Measurements from ENCODE around the gene ARHGEF16. TPM values are rescaled to one million over a fixed set of nuclear protein-coding genes. Genes with fewer than 3 reads are reported as not detected.
A peak's percentile ranks its signal among the peaks of the same experiment; 100 is the strongest.

ARHGEF16 gene
- total RNA-seq, 1 donor from 2014 or later: not detected

DNA sequence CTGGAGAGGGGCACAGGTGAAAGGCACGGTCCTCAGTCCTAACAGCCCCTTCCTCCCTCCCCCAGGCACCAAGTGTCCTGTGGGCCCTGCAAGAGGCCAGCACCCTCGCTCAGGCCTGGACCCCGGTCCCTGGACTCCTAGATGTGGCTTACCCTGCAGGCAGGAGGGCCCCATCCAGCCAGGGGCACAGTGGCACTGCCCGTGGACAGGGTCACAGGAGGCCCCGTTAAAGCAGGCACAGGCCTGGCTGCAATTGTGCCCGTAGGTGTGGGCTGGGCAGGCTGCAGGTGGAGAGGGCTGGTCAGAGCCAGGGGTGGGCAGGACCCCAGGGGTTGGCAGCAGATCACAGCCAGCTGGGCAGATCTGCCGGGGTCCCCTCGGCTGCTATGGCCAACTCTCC, 44.5 kb downstream of the ARHGEF16 start:
- TF ChIP-seq, protein P1, sequence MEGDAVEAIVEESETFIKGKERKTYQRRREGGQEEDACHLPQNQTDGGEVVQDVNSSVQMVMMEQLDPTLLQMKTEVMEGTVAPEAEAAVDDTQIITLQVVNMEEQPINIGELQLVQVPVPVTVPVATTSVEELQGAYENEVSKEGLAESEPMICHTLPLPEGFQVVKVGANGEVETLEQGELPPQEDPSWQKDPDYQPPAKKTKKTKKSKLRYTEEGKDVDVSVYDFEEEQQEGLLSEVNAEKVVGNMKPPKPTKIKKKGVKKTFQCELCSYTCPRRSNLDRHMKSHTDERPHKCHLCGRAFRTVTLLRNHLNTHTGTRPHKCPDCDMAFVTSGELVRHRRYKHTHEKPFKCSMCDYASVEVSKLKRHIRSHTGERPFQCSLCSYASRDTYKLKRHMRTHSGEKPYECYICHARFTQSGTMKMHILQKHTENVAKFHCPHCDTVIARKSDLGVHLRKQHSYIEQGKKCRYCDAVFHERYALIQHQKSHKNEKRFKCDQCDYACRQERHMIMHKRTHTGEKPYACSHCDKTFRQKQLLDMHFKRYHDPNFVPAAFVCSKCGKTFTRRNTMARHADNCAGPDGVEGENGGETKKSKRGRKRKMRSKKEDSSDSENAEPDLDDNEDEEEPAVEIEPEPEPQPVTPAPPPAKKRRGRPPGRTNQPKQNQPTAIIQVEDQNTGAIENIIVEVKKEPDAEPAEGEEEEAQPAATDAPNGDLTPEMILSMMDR (IDR thresholded peaks at IDR 0.05): no peak
- H3K27me3 ChIP-seq: no peaks in the 10 kb centered on the region
- intact Hi-C loops (cut with DNase I): no loop called here
- DNase-seq (ENCODE audit: low spot score in 2 of 2): no peak
- no peak overlapping the region for H3K27ac ChIP-seq
- H3K4me3 ChIP-seq: no peak overlapping the region
- peaks cover 4 to 10% of the 10 kb centered on the region in 2 donors for H3K4me1 ChIP-seq
- no peaks in the 10 kb centered on the region for H3K9me3 ChIP-seq
- H3K36me3 ChIP-seq: peaks cover 54 to 84% of the 10 kb centered on the region in 2 donors

DNA sequence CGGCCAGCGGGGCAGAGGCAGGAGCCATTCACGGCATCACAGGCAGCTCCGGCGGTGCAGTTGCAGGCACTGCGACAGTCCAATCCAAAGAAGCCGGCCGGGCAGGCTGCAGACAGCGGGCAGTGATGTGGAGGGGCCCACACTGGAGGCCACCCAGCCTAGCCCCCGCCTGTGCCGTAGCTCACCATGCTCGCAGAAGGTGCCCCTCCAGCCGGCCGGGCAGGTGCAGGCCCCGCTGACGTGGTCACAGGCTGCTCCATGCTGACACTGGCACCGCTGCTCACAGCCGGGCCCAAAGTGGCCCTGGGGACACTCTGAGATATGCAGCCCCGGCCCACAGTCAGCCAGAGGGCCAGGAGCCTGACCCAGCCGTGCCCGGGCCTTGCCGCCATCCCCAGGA, 45.1 kb downstream of the ARHGEF16 start:
- DNase-seq (ENCODE audit: low spot score in 2 of 2): no peak
- TF ChIP-seq, protein P1 (IDR thresholded peaks at IDR 0.05): no peak
- H3K27ac ChIP-seq: no peak overlapping the region
- H3K27me3 ChIP-seq: no peaks in the 10 kb centered on the region
- H3K36me3 ChIP-seq: peaks cover 55 to 78% of the 10 kb centered on the region in 2 donors
- peaks cover 7 to 11% of the 10 kb centered on the region in 2 donors for H3K4me1 ChIP-seq
- no peak overlapping the region for H3K4me3 ChIP-seq
- H3K9me3 ChIP-seq: no peaks in the 10 kb centered on the region
- intact Hi-C loops (cut with DNase I): no loop called here

DNA sequence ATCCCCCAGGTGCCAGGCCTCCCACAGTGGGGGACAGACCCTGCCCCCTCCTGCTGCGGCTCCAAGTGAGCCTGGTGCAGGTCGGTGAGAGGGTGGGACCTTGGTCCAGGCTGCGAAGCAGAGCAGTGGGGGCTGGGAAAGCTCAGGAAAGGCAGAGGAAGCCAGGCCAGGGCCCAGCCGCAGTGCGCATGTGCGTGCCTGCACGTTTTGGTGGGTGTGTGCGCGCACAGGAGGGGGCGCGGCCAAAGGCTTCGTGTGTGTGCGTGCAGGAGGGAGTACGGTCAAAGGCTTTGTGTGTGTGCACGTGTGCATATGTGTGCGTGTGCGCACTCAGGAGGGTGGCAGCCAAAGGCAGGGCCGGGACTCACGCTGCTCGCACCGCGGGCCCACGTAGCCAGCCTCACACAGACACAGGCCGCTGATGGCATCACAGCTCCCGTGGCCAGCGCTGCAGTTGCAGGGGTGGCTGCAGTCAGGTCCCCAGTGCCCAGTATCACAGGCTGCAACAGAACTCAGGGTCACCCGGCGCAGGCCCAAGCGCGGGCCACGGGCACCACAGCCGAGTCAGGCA, 45.9 kb downstream of the ARHGEF16 start:
- no peak overlapping the region for H3K27ac ChIP-seq
- DNase-seq (ENCODE audit: low spot score in 2 of 2): no peak
- intact Hi-C loops (cut with DNase I): no loop called here

DNA sequence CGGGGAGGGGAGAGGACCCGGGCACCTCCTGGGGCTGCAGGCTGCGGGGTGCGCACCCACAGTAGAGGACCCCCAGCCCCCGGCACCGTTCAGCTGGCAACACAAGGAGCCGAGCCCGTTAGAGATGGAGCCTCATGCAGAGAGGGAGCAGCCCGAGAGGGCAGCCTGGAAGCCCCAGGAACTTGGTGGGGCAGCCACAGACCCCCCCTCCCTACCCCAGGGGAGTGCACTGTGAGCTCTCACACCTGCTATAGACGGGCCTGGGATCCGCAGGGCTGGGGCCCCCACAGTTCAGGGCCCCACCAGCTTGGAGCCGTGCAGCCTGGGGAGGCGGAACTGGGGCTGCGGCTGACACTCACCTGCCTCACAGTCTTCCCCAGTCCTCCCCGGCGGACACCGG, 47.0 kb downstream of the ARHGEF16 start:
- no peak overlapping the region for H3K4me3 ChIP-seq
- H3K4me1 ChIP-seq: peaks cover 16 to 19% of the 10 kb centered on the region in 2 donors
- TF ChIP-seq, protein P1 (IDR thresholded peaks at IDR 0.05): no peak
- no peak for DNase-seq (ENCODE audit: low spot score in 2 of 2)
- intact Hi-C loops (cut with DNase I): no loop called here
- H3K36me3 ChIP-seq: peaks cover 58 to 82% of the 10 kb centered on the region in 2 donors
- H3K27ac ChIP-seq: no peak overlapping the region
- no peaks in the 10 kb centered on the region for H3K27me3 ChIP-seq
- no peaks in the 10 kb centered on the region for H3K9me3 ChIP-seq

More for the DNA sequence above, 45.9 kb downstream of the ARHGEF16 start:
- Histone ChIP-seq H3K4me3 (no peak overlapping the region), H3K36me3 (peaks cover 61 to 82% of the 10 kb centered on the region in 2 donors), H3K4me1 (peaks cover 15 to 19% of the 10 kb centered on the region in 2 donors), H3K27me3 (no peaks in the 10 kb centered on the region), H3K9me3 (no peaks in the 10 kb centered on the region)
- TF ChIP-seq, protein P1 (IDR thresholded peaks at IDR 0.05): no peak

DNA sequence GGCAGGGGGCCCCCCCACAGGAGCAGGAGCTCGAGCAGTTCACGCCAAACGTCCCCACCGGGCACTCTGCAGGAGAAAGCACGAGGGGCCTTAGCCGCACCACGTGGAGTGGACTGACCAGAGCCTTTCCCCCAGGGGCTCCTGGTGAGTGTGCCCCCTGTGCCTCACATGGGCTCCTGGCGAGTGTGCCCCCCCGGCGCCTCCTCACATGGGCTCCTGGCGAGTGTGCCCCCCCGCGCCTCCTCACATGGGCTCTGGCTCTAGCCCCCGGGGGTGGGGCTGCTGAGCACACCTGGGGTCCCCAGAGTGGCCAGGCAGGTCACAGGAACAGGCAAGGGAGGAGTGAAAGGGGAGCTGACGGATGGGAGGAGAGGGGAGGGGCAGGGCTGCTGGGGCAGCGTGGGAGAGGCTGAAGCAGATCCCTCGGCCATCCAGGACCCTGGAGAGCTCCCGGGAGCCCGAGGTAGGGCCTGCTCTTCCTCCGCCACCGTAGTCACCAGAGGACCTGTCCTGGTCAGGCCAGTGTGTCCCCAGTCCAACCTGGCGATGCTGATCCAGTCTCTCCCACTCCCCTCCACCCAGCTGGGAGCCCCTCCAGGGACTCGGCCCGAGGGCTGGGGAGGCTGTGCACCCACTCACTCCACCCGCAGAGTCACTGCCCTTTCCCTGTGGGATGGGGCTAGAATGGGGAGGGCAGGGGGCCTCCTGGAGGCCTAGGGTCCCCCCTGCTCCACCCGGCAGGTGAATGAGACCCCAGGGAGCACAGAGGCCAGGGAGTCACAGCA, 47.6 kb downstream of the ARHGEF16 start:
- peaks cover 16 to 19% of the 10 kb centered on the region in 2 donors for H3K4me1 ChIP-seq
- TF ChIP-seq, protein P1 (IDR thresholded peaks at IDR 0.05): no peak
- H3K27me3 ChIP-seq: no peaks in the 10 kb centered on the region
- intact Hi-C loops (cut with DNase I): no loop called here
- no peak overlapping the region for H3K4me3 ChIP-seq
- DNase-seq (ENCODE audit: low spot score in 2 of 2): peak in 1 of 2 donors; percentile 42
- no peaks in the 10 kb centered on the region for H3K9me3 ChIP-seq
- peaks cover 59 to 82% of the 10 kb centered on the region in 2 donors for H3K36me3 ChIP-seq
- H3K27ac ChIP-seq: peak overlapping the region; percentile 3 to 87
